CD4-positive, alpha-beta T cell treated with Interleukin-15 for 1 hour (primary cell): ENCODE data around the gene GBP4.
"Not testable (repeated sequence)": the region's sequence is repeated elsewhere in the genome, so short reads cannot be mapped to it uniquely, and the experiment has no call there.

ENCODE experiments used
- DNase-seq: peaks from one replicate; pipeline ENCODE4 v3.0.0-alpha.2; 2020

The GBP4 gene

GRCh38 chr1:89198491-89199072 is at the start of gene GBP4:
Gene GBP4 (minus strand): TSS chr1:89198942. CDS start chr1:89198834, 108 bp downstream.
- DNase-seq, result peak; percentile 39

- DNase-seq, result no peak
Measured at GRCh38 chr1:89243046-89243445, 44.3 kb upstream of the GBP4 start.

DNA sequence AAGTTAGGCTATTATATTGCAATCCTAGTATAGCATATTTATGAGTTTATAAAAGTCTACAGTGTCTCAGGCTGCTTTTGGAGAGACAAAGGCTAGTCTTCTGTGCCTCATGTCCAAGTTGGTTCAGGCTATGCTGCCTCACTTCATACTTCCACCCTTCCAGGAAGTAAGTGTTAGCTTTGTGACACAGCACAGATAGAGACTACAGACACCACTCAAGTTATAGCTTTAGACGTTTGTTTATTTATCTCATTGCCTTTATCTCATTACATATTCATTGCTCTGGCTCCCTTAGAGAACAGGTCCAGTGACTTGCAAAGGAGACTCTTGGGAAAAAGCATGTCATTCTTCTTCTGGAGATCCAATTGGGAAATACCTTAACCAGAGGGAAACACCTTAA is 22.6 kb upstream of the GBP4 start:
- no peak for DNase-seq

DNA sequence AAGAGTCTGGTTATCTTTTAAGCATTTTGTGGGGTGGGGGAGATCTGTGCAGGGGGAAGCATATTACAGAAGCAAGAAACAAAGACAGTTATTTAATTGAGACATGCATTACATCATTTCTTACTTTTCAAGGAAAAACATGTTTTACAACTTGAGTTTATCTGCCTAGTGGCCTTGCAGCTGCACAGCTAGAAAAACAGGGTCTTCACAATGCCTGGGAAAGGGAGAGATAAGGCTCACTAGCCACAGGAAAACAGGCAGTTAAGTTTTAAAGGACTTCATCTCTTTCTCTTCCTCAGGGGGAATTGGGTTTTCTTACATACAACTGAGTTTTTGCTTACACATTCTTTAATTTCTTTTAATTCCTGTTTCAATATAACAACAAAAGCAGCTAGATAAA is 21.1 kb upstream of the GBP4 start:
- DNase-seq, result not testable (repeated sequence)

DNA sequence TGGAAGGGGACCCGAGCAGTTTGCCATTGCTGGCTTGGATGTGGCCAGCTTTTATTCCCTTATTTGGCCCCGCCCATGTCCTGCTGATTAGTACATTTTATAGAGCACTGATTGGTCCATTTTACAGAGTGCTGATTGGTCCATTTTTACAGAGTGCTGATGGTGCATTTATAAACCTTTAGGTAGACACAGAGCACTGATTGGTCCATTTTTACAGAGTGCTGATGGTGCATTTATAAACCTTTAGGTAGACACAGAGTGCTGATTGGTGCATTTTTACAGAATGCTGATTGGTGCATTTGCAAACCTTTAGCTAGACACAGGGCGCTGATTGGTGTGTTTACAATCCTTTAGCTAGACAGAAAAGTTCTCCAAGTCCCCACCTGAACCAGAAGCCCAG is 20.2 kb upstream of the GBP4 start:
- DNase-seq, result not testable (repeated sequence)

- no peak for DNase-seq
Measured at GRCh38 chr1:89213347-89213746, 14.6 kb upstream of the GBP4 start.

GRCh38 chr1:89211035-89211634 is 12.4 kb upstream of the GBP4 start:
- DNase-seq, result no peak

DNA sequence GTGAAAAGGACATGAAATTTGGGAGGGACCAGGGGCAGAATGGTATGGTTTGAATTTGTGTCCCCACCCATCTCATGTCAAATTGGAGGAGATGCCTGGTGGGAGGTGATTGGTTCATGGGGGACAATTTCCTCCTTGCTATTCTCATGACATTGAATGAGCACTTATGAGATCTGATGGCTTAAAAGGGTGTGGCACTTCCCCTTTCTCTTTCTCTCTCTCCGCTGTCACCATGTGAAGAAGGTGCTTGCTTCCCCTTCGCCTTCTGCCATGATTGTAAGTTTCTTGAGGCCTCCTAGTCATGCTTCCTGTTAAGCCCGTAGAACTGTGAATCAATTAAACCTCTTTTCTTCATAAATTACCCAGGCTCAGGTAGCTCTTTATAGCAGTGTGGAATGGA is 7.6 kb upstream of the GBP4 start:
- no peak for DNase-seq

- no peak for DNase-seq
Measured at GRCh38 chr1:89203166-89203565, 4.4 kb upstream of the GBP4 start.

DNA sequence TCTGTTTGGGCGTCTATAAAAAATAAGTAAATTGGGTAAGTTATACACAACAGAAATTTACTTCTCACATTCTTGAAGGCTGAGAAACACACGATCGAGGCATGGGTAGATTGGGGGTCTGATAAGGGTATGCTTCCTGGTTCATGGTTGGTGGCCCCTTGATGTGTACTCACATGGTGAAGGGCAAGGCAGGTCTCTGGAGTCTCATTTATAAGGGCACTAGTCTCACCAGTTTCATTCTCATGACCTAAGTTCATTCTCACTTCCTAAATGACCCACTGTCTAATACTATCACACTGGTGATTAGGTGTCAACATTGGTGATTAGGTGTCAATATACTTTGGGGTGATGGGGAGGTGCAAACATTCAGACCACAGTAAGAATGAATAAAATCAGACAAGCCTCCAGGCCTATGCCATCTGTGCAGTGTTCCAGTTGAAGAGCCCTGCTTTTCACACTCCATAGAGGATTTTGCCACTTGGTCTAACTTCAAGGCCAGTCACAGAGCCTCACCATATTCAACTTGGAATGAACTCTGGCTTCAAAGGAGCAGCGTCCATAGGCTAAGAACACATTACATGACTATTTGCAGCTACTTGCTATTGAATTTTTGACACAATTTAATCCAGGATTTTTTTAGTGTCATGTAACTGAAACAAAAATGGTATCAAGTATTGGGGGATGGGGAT is 2.5 kb upstream of the GBP4 start:
- DNase-seq, result peak; percentile 16

DNA sequence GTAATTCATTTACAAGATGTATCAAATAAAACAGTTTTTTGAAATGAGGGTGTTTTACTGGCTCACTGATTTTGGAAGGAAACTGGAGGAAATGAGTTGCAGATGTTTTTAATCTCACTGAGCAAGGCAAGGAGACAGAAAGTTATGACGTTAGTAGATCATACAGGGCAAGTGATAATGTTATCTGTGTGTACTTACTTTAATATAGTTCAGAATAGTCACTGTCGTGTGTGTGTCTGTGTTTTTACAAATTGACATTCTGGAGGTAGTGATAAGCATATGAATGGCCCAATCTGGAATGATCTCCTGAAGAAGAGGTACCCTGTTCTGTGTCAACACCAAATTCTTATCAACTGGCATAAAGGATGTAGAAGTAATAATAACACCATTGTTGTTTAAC is 1.9 kb upstream of the GBP4 start:
- no peak for DNase-seq

GRCh38 chr1:89199525-89200031 is 836 bp upstream of the GBP4 start:
- DNase-seq, result no peak

- no peak for DNase-seq
Measured at GRCh38 chr1:89198081-89198480, 661 bp downstream of the GBP4 start.

DNA sequence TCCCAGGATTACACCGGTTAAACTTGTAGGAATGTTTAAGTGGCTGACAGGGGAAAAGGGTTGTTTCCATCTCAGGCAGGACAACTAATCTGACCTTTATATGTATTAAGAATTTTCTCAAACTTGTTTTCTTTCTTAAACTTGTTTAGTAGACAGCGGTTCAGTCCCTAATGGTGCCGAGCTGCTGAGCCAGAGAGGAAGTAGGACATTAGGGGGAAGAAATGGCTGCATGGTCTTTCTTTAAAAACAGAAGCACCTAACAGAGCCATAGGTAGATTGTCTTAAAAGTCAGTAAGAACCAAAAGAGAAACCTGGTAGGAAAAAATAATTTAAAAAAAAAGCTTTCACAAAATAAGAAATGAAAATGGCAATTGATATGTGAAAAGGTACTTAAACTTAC is 3.3 kb downstream of the GBP4 start:
- DNase-seq, result no peak

DNA sequence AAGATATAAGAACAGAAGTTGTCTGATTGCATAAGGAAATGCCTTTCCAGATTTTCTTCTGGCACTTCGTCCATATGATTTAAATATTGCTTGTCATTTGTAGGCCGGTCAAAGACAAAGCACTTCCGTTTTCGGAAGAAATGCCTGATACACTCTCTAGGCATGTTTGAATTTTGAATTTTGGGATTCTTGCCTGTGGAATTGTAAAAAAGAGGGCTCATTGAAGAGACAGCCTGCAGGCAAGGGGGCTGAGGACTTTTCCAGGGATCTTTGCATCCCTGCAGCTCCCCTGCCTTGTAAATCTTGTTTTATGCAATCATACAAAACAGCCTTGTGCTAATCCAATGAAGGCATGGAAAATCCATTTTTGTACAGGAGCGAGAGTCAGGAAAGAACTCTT is 7.4 kb downstream of the GBP4 start:
- DNase-seq, result no peak

GRCh38 chr1:89190017-89190416 is 8.7 kb downstream of the GBP4 start:
- DNase-seq, result no peak

DNA sequence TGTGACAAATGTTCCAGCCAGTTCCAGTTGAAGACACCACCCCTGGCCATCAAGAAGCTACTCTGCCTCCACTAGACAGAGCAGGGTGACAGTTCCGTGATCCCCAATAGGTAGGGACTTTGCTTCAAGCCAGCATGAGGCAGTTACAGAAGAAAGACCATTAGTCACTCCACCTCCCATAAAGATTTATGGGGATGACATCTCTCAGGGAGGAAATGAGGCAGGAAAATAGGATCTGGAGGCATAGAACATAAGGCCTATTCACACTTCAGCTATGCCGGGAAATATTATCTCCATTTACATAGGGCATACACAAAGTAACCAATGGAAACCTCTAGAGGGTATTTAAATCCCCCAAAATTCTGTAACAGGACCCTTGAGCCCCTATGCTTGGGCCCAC is 19.4 kb downstream of the GBP4 start:
- no peak for DNase-seq

GRCh38 chr1:89176971-89177370 is 21.8 kb downstream of the GBP4 start:
- DNase-seq, result no peak

DNA sequence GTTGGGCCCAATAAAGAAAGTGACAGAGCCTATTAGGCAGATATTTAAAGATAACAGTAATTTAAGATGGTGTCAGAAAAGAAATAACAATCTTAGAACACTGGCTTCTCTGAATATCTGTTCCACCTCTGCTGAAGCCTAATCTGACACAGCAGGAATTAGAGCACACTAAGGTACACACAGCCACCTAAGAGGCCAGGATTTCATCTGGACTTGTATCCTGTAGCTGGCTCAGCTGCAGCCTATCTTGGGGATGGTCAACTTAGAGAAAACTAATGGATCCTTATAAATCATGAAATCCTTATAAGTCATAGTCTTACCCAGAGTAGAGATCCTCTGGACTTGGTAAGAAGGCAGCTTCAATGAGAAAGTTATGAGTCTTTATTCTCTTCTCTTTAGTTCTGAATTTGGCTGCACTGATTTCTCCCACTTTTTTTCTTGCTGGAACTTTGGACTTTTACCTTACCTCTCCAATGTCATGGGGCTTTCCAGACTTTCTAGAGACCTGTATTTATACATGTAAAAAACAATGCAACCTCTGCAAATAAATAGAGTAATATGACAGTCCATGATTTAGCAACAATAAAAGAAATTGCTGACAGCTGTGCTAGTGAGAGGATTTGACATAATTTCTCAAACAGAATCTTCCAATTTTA is 23.0 kb downstream of the GBP4 start, which contains the start of gene GBP7:
TSS of gene GBP7 (minus strand) at position 403 of the 656 bp plus-strand sequence. CDS start 4,068 bp downstream, outside the sequence.
- no peak for DNase-seq

DNA sequence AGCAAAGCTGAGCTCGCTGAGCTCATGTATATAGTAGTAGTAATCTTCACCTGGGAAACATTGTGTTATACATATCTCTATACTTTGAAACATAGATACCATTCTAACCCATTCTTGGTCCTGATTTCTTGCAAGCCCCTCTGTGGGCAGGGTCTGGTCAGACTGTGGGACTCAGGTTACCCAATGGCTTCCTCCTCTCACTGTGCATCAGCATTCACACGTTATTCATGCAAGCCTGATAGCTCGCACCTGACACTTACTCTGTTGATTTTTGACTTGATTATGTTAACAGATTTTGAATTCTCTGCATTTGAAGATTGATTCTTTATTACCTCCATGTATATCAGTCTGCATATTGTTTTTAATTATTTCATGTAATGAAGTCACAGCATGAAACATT is 24.3 kb downstream of the GBP4 start:
- no peak for DNase-seq

DNA sequence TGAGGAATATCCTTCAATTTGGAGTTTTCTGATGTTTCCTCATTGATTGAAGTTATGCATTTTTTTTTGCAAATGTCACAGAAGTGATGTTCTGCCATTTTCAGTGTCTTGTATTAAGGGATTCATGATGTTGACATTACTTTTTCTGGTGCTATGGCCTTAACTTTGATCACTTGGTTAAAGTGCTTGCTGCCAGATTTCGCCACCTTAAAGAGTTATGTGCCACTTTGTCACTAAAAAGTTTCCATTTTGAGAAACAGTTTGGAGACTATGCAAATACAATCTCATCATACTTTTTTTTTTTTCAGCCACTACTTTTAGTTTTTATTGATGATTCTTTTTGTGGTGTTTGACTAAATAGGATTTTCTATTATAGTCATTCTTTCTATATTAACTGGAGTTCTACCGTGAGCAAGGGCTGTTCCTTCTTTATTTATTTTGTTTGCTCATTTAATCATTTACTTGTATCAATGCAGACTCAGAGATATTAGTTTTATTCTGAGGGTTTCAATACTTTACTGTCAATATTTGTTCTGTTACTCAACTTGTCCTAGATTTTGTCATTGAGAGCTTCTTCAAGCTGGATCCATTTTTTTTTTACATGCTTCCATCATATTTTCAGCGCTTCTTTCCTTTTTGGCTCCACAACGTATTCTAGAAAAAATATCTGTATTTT is 26.1 kb downstream of the GBP4 start:
- DNase-seq, result no peak

GRCh38 chr1:89171067-89171438 is 27.7 kb downstream of the GBP4 start:
- no peak for DNase-seq
